Liver (tissue), 3 donors: ENCODE measurements around the gene ARHGAP10.
"Not testable (repeated sequence)": the region's sequence is repeated elsewhere in the genome, so short reads cannot be mapped to it uniquely, and the experiment has no call there.

Experiments used
- JUND ChIP-seq, 2 donors: IDR thresholded peaks; 2 replicates each; pipeline ENCODE4 v1.6.1; 2016; ENCODE audit warnings: antibody characterized with exemption in 2 of 2
- TF ChIP-seq, protein P1 (sequence below): fragments of 150-350 bp; IDR thresholded peaks from 2 replicates; pipeline ENCODE4 v1.5.1; 2017; ENCODE audit warnings: improper control_type of control experiment, low read depth, low read length; ENCODE audit not compliant: missing input control
- donor health status: healthy.
- donor health status: healthy.

DNA sequence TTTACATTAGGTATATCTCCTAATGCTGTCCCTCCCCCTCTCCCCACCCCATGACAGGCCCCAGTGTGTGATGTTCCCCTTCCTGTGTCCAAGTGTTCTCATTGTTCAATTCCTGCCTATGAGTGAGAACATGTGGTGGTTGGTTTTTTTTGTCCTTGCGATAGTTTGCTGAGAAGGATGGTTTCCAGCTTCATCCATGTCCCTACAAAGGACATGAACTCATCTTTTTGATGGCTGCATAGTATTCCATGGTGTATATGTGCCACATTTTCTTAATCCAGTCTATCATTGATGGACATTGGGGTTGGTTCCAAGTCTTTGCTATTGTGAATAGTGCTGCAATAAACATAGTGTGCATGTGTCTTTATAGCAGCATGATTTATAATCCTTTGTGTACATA lies 268.1 kb downstream of the ARHGAP10 start:
- TF ChIP-seq, protein P1, sequence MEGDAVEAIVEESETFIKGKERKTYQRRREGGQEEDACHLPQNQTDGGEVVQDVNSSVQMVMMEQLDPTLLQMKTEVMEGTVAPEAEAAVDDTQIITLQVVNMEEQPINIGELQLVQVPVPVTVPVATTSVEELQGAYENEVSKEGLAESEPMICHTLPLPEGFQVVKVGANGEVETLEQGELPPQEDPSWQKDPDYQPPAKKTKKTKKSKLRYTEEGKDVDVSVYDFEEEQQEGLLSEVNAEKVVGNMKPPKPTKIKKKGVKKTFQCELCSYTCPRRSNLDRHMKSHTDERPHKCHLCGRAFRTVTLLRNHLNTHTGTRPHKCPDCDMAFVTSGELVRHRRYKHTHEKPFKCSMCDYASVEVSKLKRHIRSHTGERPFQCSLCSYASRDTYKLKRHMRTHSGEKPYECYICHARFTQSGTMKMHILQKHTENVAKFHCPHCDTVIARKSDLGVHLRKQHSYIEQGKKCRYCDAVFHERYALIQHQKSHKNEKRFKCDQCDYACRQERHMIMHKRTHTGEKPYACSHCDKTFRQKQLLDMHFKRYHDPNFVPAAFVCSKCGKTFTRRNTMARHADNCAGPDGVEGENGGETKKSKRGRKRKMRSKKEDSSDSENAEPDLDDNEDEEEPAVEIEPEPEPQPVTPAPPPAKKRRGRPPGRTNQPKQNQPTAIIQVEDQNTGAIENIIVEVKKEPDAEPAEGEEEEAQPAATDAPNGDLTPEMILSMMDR = not testable (repeated sequence)
- TF ChIP-seq JUND (IDR thresholded peaks at IDR 0.05) = not testable (repeated sequence)
